HG02973 (cell line): ENCODE measurements around the gene FGF12.

ENCODE experiments used
- ATAC-seq: cut with Tn5 transposase; IDR thresholded peaks from one replicate; pipeline ENCODE4 v1.9.1; 2021; ENCODE audit warnings: moderate library complexity; ENCODE audit not compliant: unreplicated experiment

FGF12 gene

GRCh38 chr3:192685801-192686200 is 41.5 kb downstream of the FGF12 start:
- ATAC-seq = no peak

GRCh38 chr3:192684151-192684550 is 43.2 kb downstream of the FGF12 start:
- no peak for ATAC-seq

- peak; percentile 78 for ATAC-seq
Measured at GRCh38 chr3:192675958-192676649, 51.2 kb downstream of the FGF12 start.

- ATAC-seq = no peak
Measured at GRCh38 chr3:192655628-192656027, 71.7 kb downstream of the FGF12 start.

- ATAC-seq = no peak
Measured at GRCh38 chr3:192655040-192655439, 72.3 kb downstream of the FGF12 start.

GRCh38 chr3:192653862-192654261 is 73.5 kb downstream of the FGF12 start:
- no peak for ATAC-seq

GRCh38 chr3:192652727-192653126 is 74.6 kb downstream of the FGF12 start:
- ATAC-seq = no peak

- no peak for ATAC-seq
Measured at GRCh38 chr3:192651836-192652512, 75.4 kb downstream of the FGF12 start.

- no peak for ATAC-seq
Measured at GRCh38 chr3:192645437-192645836, 81.9 kb downstream of the FGF12 start.

- no peak for ATAC-seq
Measured at GRCh38 chr3:192642651-192643050, 84.7 kb downstream of the FGF12 start.

- no peak for ATAC-seq
Measured at GRCh38 chr3:192641919-192642318, 85.4 kb downstream of the FGF12 start.

- ATAC-seq = no peak
Measured at GRCh38 chr3:192639987-192640386, 87.4 kb downstream of the FGF12 start.

GRCh38 chr3:192637803-192638202 is 89.5 kb downstream of the FGF12 start:
- no peak for ATAC-seq

GRCh38 chr3:192636517-192637444 is 90.6 kb downstream of the FGF12 start:
- no peak for ATAC-seq

GRCh38 chr3:192629429-192629828 is 97.9 kb downstream of the FGF12 start:
- no peak for ATAC-seq

GRCh38 chr3:192621909-192622308 is 105.4 kb downstream of the FGF12 start:
- no peak for ATAC-seq

- no peak for ATAC-seq
Measured at GRCh38 chr3:192620275-192620674, 107.1 kb downstream of the FGF12 start.

- no peak for ATAC-seq
Measured at GRCh38 chr3:192611411-192611810, 115.9 kb downstream of the FGF12 start.

- ATAC-seq = no peak
Measured at GRCh38 chr3:192608726-192609600, 118.4 kb downstream of the FGF12 start.

GRCh38 chr3:192607798-192608197 is 119.5 kb downstream of the FGF12 start:
- ATAC-seq = no peak

- ATAC-seq = no peak
Measured at GRCh38 chr3:192597913-192598312, 129.4 kb downstream of the FGF12 start.
